ENCODE data around the gene ABL1.

ABL1 gene

GRCh38 chr9:130920762-130921299 is 85.8 kb downstream of the ABL1 start:
- ChIA-PET POLR2A (no interaction called here), CTCF (interaction anchor here (1.5 kb wide), 1 partner anchor 12 kb away, joined by 7 read pairs; no protein-coding TSS in a partner anchor)
- Histone ChIP-seq H3K27ac (ENCODE audit: extremely low read depth, low read depth, low read length) (no peak overlapping the region), H3K9me3 (ENCODE audit: control insufficient read depth, insufficient read depth, low read depth, low read length) (no peaks in the 10 kb centered on the region), H3K4me3 (ENCODE audit: low read depth, low read length) (no peak overlapping the region), H3K36me3 (ENCODE audit: control insufficient read depth in 2 of 2, insufficient read depth in 1 of 2, low read length in 2 of 2) (no peaks in the 10 kb centered on the region), H3K4me1 (ENCODE audit: control insufficient read depth, insufficient read depth, low read length) (no peaks in the 10 kb centered on the region)
- TF ChIP-seq, protein P1, sequence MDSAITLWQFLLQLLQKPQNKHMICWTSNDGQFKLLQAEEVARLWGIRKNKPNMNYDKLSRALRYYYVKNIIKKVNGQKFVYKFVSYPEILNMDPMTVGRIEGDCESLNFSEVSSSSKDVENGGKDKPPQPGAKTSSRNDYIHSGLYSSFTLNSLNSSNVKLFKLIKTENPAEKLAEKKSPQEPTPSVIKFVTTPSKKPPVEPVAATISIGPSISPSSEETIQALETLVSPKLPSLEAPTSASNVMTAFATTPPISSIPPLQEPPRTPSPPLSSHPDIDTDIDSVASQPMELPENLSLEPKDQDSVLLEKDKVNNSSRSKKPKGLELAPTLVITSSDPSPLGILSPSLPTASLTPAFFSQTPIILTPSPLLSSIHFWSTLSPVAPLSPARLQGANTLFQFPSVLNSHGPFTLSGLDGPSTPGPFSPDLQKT (IDR thresholded peaks at IDR 0.05; ENCODE audit: borderline replicate concordance, low read depth, low read length), result no peak
- TF ChIP-seq ZNF211 (tag by site-specific recombination; IDR thresholded peaks at IDR 0.05; ENCODE audit: low read depth), result no peak
- TF ChIP-seq GLI2 (tag by site-specific recombination; IDR thresholded peaks at IDR 0.05; ENCODE audit: borderline replicate concordance, low read depth), result no peak
- TF ChIP-seq, protein P2, sequence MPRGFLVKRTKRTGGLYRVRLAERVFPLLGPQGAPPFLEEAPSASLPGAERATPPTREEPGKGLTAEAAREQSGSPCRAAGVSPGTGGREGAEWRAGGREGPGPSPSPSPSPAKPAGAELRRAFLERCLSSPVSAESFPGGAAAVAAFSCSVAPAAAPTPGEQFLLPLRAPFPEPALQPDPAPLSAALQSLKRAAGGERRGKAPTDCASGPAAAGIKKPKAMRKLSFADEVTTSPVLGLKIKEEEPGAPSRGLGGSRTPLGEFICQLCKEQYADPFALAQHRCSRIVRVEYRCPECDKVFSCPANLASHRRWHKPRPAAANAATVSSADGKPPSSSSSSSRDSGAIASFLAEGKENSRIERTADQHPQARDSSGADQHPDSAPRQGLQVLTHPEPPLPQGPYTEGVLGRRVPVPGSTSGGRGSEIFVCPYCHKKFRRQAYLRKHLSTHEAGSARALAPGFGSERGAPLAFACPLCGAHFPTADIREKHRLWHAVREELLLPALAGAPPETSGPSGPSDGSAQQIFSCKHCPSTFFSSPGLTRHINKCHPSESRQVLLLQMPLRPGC (tag by site-specific recombination; IDR thresholded peaks at IDR 0.05), result no peak
- no peak for TF ChIP-seq ZNF155 (tag by site-specific recombination; IDR thresholded peaks at IDR 0.05)

- CTCF ChIA-PET, result interaction anchor here (1.5 kb wide), 1 partner anchor 12 kb away, joined by 7 read pairs; no protein-coding TSS in a partner anchor
- POLR2A ChIA-PET, result no interaction called here
- Histone ChIP-seq H3K9me3 (ENCODE audit: control insufficient read depth, insufficient read depth, low read depth, low read length) (no peaks in the 10 kb centered on the region), H3K4me3 (ENCODE audit: low read depth, low read length) (no peak overlapping the region), H3K4me1 (ENCODE audit: control insufficient read depth, insufficient read depth, low read length) (no peaks in the 10 kb centered on the region), H3K36me3 (ENCODE audit: control insufficient read depth in 2 of 2, insufficient read depth in 1 of 2, low read length in 2 of 2) (no peaks in the 10 kb centered on the region), H3K27ac (ENCODE audit: extremely low read depth, low read depth, low read length) (no peak overlapping the region)
- TF ChIP-seq ZNF701 (tag by site-specific recombination; IDR thresholded peaks at IDR 0.05), result no peak
- no peak for TF ChIP-seq ZNF426 (tag by site-specific recombination; IDR thresholded peaks at IDR 0.05)
- no peak for TF ChIP-seq ZNF366 (tag by site-specific recombination; conservative IDR thresholded peaks at IDR 0.05)
- TF ChIP-seq, protein P3, sequence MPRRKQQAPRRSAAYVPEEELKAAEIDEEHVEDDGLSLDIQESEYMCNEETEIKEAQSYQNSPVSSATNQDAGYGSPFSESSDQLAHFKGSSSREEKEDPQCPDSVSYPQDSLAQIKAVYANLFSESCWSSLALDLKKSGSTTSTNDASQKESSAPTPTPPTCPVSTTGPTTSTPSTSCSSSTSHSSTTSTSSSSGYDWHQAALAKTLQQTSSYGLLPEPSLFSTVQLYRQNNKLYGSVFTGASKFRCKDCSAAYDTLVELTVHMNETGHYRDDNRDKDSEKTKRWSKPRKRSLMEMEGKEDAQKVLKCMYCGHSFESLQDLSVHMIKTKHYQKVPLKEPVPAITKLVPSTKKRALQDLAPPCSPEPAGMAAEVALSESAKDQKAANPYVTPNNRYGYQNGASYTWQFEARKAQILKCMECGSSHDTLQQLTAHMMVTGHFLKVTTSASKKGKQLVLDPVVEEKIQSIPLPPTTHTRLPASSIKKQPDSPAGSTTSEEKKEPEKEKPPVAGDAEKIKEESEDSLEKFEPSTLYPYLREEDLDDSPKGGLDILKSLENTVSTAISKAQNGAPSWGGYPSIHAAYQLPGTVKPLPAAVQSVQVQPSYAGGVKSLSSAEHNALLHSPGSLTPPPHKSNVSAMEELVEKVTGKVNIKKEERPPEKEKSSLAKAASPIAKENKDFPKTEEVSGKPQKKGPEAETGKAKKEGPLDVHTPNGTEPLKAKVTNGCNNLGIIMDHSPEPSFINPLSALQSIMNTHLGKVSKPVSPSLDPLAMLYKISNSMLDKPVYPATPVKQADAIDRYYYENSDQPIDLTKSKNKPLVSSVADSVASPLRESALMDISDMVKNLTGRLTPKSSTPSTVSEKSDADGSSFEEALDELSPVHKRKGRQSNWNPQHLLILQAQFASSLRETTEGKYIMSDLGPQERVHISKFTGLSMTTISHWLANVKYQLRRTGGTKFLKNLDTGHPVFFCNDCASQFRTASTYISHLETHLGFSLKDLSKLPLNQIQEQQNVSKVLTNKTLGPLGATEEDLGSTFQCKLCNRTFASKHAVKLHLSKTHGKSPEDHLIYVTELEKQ (tag by site-specific recombination; IDR thresholded peaks at IDR 0.05; ENCODE audit: borderline replicate concordance), result no peak
- no peak for TF ChIP-seq ZNF214 (tag by site-specific recombination; IDR thresholded peaks at IDR 0.05; ENCODE audit: borderline replicate concordance)
- TF ChIP-seq ZFP3 (tag by site-specific recombination; IDR thresholded peaks at IDR 0.05; ENCODE audit: low read depth), result no peak
- TF ChIP-seq, protein P4, sequence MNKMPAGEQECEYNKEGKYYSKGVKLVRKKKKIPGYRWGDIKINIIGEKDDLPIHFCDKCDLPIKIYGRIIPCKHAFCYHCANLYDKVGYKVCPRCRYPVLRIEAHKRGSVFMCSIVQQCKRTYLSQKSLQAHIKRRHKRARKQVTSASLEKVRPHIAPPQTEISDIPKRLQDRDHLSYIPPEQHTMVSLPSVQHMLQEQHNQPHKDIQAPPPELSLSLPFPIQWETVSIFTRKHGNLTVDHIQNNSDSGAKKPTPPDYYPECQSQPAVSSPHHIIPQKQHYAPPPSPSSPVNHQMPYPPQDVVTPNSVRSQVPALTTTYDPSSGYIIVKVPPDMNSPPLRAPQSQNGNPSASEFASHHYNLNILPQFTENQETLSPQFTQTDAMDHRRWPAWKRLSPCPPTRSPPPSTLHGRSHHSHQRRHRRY (tag by site-specific recombination; IDR thresholded peaks at IDR 0.05), result no peak
Observed at GRCh38 chr9:130921300-130921988, 86.4 kb downstream of the ABL1 start.

All from HEK293 (cell line).